Lower leg skin (tissue), 3 donors: ENCODE measurements around the gene STIM1.

Source experiments
- POLR2A ChIP-seq, 2 donors: fragments of 450-650 bp; IDR thresholded peaks; one replicate each; pipeline ENCODE4 v1.6.1; 2016 to 2017; ENCODE audit warnings: antibody characterized with exemption in 2 of 2, mild to moderate bottlenecking in 1 of 2, moderate library complexity in 1 of 2
- TF ChIP-seq, protein P1 (sequence below), 3 donors: fragments of 450-650 bp; IDR thresholded peaks; one replicate each; pipeline ENCODE4 v1.5.1; 2016; ENCODE audit warnings: antibody characterized with exemption in 3 of 3, mild to moderate bottlenecking in 3 of 3, moderate library complexity in 2 of 3

DNA sequence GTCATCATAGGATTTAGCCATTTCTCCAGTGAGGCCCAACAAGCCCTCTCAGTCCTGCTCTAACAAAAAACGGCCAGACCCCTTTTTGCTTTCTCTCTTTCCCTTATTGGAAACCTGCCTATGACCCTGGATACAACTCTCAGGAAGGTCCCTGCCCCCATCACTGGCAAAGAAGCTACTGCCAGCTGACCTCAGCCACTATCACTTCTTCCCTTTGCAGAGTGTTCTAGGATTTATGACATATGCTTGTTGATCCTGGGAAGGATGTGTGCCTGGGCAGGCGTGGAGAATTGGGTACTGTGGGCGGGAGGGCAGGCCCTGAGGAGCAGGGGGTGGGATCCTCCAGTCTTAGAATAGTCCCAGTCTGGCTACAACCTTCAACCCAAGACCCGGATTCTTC is 39.6 kb upstream of the STIM1 start:
- TF ChIP-seq, protein P1, sequence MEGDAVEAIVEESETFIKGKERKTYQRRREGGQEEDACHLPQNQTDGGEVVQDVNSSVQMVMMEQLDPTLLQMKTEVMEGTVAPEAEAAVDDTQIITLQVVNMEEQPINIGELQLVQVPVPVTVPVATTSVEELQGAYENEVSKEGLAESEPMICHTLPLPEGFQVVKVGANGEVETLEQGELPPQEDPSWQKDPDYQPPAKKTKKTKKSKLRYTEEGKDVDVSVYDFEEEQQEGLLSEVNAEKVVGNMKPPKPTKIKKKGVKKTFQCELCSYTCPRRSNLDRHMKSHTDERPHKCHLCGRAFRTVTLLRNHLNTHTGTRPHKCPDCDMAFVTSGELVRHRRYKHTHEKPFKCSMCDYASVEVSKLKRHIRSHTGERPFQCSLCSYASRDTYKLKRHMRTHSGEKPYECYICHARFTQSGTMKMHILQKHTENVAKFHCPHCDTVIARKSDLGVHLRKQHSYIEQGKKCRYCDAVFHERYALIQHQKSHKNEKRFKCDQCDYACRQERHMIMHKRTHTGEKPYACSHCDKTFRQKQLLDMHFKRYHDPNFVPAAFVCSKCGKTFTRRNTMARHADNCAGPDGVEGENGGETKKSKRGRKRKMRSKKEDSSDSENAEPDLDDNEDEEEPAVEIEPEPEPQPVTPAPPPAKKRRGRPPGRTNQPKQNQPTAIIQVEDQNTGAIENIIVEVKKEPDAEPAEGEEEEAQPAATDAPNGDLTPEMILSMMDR (IDR thresholded peaks at IDR 0.05) = no peak
- TF ChIP-seq POLR2A (IDR thresholded peaks at IDR 0.05) = no peak
